HEK293T (cell line): ENCODE data around the gene CLSTN1.

Experiments used
- ARNT ChIP-seq: fragments of 450-650 bp; IDR thresholded peaks from 2 replicates; pipeline ENCODE4 v1.6.1; 2017; ENCODE audit warnings: mild to moderate bottlenecking
- BHLHE40 ChIP-seq: fragments of 450-650 bp; IDR thresholded peaks from 2 replicates; pipeline ENCODE4 v1.6.1; 2016; ENCODE audit warnings: mild to moderate bottlenecking, moderate library complexity, borderline replicate concordance
- CTBP1 ChIP-seq: fragments of 450-650 bp; IDR thresholded peaks from 2 replicates; pipeline ENCODE4 v1.6.1; 2016; ENCODE audit warnings: borderline replicate concordance
- FOXA1 ChIP-seq: fragments of 450-650 bp; IDR thresholded peaks from 2 replicates; pipeline ENCODE4 v1.6.1; 2016; ENCODE audit warnings: mild to moderate bottlenecking
- FOXK2 ChIP-seq: fragments of 450-650 bp; IDR thresholded peaks from 2 replicates; pipeline ENCODE4 v1.6.1; 2016; ENCODE audit warnings: mild to moderate bottlenecking
- FOXM1 ChIP-seq: fragments of 450-650 bp; IDR thresholded peaks from 2 replicates; pipeline ENCODE4 v1.6.1; 2017; ENCODE audit warnings: mild to moderate bottlenecking, borderline replicate concordance
- TARDBP ChIP-seq: fragments of 450-650 bp; IDR thresholded peaks from 2 replicates; pipeline ENCODE4 v1.6.1; 2016
- ZNF384 ChIP-seq: fragments of 450-650 bp; IDR thresholded peaks from 2 replicates; pipeline ENCODE4 v1.6.1; 2016

GRCh38 chr1:9710037-9710436 is 113.7 kb downstream of the CLSTN1 start:
- no peak for TF ChIP-seq FOXA1
- TF ChIP-seq TARDBP, result no peak
- TF ChIP-seq CTBP1, result no peak
- no peak for TF ChIP-seq ARNT
- no peak for TF ChIP-seq BHLHE40
- no peak for TF ChIP-seq FOXK2
- TF ChIP-seq ZNF384, result no peak
- TF ChIP-seq FOXM1, result no peak
